Measurements from ENCODE around the gene GTF2F2. TPM values are rescaled to one million over a fixed set of nuclear protein-coding genes. Genes with fewer than 3 reads are reported as not detected.

The GTF2F2 gene
- total RNA-seq, 1 donor from 2014 or later: 29.5 TPM

DNA sequence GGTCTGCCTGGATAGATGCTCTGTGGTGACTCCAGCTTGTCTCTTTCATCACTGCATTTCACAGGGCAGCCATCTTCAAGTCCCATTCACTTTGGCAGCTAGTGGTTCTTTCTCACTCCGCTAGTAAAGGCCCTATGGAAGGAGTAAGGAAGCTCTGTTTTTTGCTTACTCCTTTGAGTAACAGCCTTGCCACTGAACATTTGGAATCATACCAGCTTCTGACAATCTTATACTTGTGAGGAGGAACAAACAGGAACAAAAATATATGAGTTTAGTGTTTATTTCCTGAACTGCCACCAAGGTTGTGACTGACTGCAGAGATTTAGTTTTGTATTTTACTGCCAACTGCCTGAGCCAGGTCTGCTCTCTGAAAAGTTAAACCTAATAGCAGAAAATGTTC is 41.9 kb downstream of the GTF2F2 start:
- no peak for DNase-seq (ENCODE audit: low read depth)
- Histone ChIP-seq H3K27me3 (ENCODE audit: control insufficient read depth, insufficient read depth, low read length) (no peaks in the 10 kb centered on the region), H3K4me3 (ENCODE audit: low read depth, low read length) (no peak overlapping the region), H3K36me3 (ENCODE audit: control insufficient read depth, insufficient read depth, low read length) (no peaks in the 10 kb centered on the region)
- TF ChIP-seq CTCF (IDR thresholded peaks at IDR 0.05; ENCODE audit: insufficient read depth, low read length, poor library complexity, severe bottlenecking): no peak

GRCh38 chr13:45162821-45163220 is 42.5 kb downstream of the GTF2F2 start:
- Histone ChIP-seq H3K4me3 (ENCODE audit: low read depth, low read length) (no peak overlapping the region), H3K27me3 (ENCODE audit: control insufficient read depth, insufficient read depth, low read length) (no peaks in the 10 kb centered on the region), H3K36me3 (ENCODE audit: control insufficient read depth, insufficient read depth, low read length) (no peaks in the 10 kb centered on the region)
- DNase-seq (ENCODE audit: low read depth): peak; percentile 83
- no peak for TF ChIP-seq CTCF (IDR thresholded peaks at IDR 0.05; ENCODE audit: insufficient read depth, low read length, poor library complexity, severe bottlenecking)

GRCh38 chr13:45166858-45167257 is 46.5 kb downstream of the GTF2F2 start:
- no peak for DNase-seq (ENCODE audit: low read depth)
- no peaks in the 10 kb centered on the region for H3K27me3 ChIP-seq (ENCODE audit: control insufficient read depth, insufficient read depth, low read length)
- no peak overlapping the region for H3K4me3 ChIP-seq (ENCODE audit: low read depth, low read length)
- no peaks in the 10 kb centered on the region for H3K36me3 ChIP-seq (ENCODE audit: control insufficient read depth, insufficient read depth, low read length)
- no peak for TF ChIP-seq CTCF (IDR thresholded peaks at IDR 0.05; ENCODE audit: insufficient read depth, low read length, poor library complexity, severe bottlenecking)

DNA sequence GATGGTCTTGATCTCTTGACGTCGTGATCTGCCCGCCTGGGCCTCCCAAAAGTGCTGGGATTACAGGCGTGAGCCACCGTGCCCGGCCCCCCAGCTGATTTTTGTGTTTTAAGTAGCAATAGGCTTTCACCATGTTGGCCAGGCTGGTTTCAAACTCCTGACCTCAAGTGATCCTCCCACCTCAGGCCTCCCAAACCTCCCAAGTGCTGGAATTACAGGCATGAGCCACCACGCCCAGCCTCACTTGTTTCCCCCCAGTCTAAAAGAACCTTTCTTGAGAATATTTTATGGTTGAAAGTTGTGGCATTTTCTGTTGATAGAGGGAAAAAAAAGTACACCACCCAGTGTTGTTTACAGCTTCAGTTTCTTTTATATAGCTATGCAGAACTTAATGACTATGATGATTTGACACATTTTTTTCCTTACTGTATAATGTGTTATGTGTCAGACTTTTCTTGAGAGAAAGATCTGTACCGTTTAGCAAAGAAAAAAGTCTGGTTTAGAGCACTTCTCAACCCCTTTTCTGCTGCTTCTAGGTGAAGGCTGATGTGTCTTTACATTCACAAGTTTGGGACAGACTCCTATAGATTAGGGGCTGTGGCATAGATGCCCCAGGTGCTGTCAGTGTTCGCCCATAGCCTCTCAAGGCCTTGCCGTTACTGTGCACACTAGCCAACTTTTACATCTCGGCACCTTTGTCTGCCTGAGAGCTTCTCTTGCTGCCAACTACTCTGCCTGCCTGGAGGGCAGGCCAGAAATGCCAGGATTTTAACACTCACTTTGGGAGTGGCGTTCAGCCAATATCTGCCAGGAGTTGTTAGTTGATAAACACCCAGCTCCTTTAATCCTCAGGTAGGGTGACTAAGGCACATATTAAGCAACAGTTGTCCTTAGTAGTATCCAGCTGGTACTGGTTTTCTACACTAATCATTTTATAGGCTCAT is 47.6 kb downstream of the GTF2F2 start:
- TF ChIP-seq CTCF (IDR thresholded peaks at IDR 0.05; ENCODE audit: insufficient read depth, low read length, poor library complexity, severe bottlenecking): no peak
- DNase-seq (ENCODE audit: low read depth): no peak
- Histone ChIP-seq H3K4me3 (ENCODE audit: low read depth, low read length) (no peak overlapping the region), H3K27me3 (ENCODE audit: control insufficient read depth, insufficient read depth, low read length) (no peaks in the 10 kb centered on the region), H3K36me3 (ENCODE audit: control insufficient read depth, insufficient read depth, low read length) (no peaks in the 10 kb centered on the region)

GRCh38 chr13:45168555-45168930 is 48.2 kb downstream of the GTF2F2 start:
- no peaks in the 10 kb centered on the region for H3K27me3 ChIP-seq (ENCODE audit: control insufficient read depth, insufficient read depth, low read length)
- no peaks in the 10 kb centered on the region for H3K36me3 ChIP-seq (ENCODE audit: control insufficient read depth, insufficient read depth, low read length)
- DNase-seq (ENCODE audit: low read depth): no peak
- TF ChIP-seq CTCF (IDR thresholded peaks at IDR 0.05; ENCODE audit: insufficient read depth, low read length, poor library complexity, severe bottlenecking): no peak
- H3K4me3 ChIP-seq (ENCODE audit: low read depth, low read length): no peak overlapping the region

DNA sequence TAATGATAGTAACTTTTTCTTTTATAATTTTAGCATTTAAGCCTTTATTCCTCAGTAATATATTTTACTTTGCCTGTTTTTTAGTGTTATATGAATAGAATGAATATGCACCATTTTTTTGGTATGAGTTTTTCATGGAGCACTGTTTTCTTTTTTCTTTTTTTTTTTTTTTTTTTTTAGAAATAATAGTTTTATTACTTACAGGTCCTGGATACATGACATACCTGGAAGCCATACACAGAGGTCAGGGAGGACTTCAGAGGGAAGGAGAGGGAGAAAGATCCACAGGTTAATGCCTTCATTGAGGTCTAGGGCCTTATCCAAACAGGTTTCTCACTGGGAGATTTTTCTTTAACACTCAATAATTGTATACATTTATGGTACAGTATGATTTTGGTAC is 54.2 kb downstream of the GTF2F2 start:
- no peak for DNase-seq (ENCODE audit: low read depth)
- TF ChIP-seq CTCF (IDR thresholded peaks at IDR 0.05; ENCODE audit: insufficient read depth, low read length, poor library complexity, severe bottlenecking): no peak
- Histone ChIP-seq H3K36me3 (ENCODE audit: control insufficient read depth, insufficient read depth, low read length) (no peaks in the 10 kb centered on the region), H3K4me3 (ENCODE audit: low read depth, low read length) (no peak overlapping the region), H3K27me3 (ENCODE audit: control insufficient read depth, insufficient read depth, low read length) (no peaks in the 10 kb centered on the region)
